HG02588 (cell line): ENCODE data around the gene UTS2B.
A peak's percentile ranks its signal among the peaks of the same experiment; 100 is the strongest.
"Not testable (repeated sequence)": the region's sequence is repeated elsewhere in the genome, so short reads cannot be mapped to it uniquely, and the experiment has no call there.

Experiments used
- ATAC-seq: cut with Tn5 transposase; IDR thresholded peaks from one replicate; pipeline ENCODE4 v1.9.1; 2021; ENCODE audit warnings: mild to moderate bottlenecking, moderate library complexity; ENCODE audit not compliant: unreplicated experiment

Gene UTS2B

GRCh38 chr3:191283400-191283799 lies 46.9 kb downstream of the UTS2B start:
- ATAC-seq = peak; percentile 79

- ATAC-seq = no peak
Measured at GRCh38 chr3:191282251-191283185, 47.8 kb downstream of the UTS2B start.

GRCh38 chr3:191280882-191281281 lies 49.4 kb downstream of the UTS2B start:
- ATAC-seq = no peak

GRCh38 chr3:191280111-191280510 lies 50.2 kb downstream of the UTS2B start:
- ATAC-seq = no peak

- ATAC-seq = no peak
Measured at GRCh38 chr3:191275751-191276150, 54.6 kb downstream of the UTS2B start.

- ATAC-seq = not testable (repeated sequence)
Measured at GRCh38 chr3:191275244-191275643, 55.1 kb downstream of the UTS2B start.

- ATAC-seq = peak; percentile 74
Measured at GRCh38 chr3:191269289-191270085, 60.8 kb downstream of the UTS2B start.

- no peak for ATAC-seq
Measured at GRCh38 chr3:191268737-191269136, 61.6 kb downstream of the UTS2B start.

- ATAC-seq = no peak
Measured at GRCh38 chr3:191263850-191264249, 66.5 kb downstream of the UTS2B start.

GRCh38 chr3:191263365-191263764 lies 67.0 kb downstream of the UTS2B start:
- peak; percentile 90 for ATAC-seq

- no peak for ATAC-seq
Measured at GRCh38 chr3:191262650-191263049, 67.7 kb downstream of the UTS2B start.

GRCh38 chr3:191261304-191261638 lies 69.1 kb downstream of the UTS2B start:
- ATAC-seq = no peak

GRCh38 chr3:191260431-191261303 lies 69.7 kb downstream of the UTS2B start:
- ATAC-seq = no peak

- no peak for ATAC-seq
Measured at GRCh38 chr3:191259486-191259885, 70.8 kb downstream of the UTS2B start.

- ATAC-seq = no peak
Measured at GRCh38 chr3:191257286-191257685, 73.0 kb downstream of the UTS2B start.

GRCh38 chr3:191256405-191256804 lies 73.9 kb downstream of the UTS2B start:
- no peak for ATAC-seq

GRCh38 chr3:191255156-191255555 lies 75.2 kb downstream of the UTS2B start:
- no peak for ATAC-seq

- no peak for ATAC-seq
Measured at GRCh38 chr3:191254098-191254873, 76.0 kb downstream of the UTS2B start.

GRCh38 chr3:191253089-191253799 lies 77.1 kb downstream of the UTS2B start:
- ATAC-seq = no peak

GRCh38 chr3:191246630-191247029 lies 83.7 kb downstream of the UTS2B start:
- ATAC-seq = no peak
